Measurements from ENCODE around the gene NELFB. TPM values are rescaled to one million over a fixed set of nuclear protein-coding genes. Genes with fewer than 3 reads are reported as not detected.

Gene NELFB
- total and polyA plus RNA-seq, 2 of the 4 experiments (the other 2 are of a cell fraction) = 36.9 to 66.0 TPM

DNA sequence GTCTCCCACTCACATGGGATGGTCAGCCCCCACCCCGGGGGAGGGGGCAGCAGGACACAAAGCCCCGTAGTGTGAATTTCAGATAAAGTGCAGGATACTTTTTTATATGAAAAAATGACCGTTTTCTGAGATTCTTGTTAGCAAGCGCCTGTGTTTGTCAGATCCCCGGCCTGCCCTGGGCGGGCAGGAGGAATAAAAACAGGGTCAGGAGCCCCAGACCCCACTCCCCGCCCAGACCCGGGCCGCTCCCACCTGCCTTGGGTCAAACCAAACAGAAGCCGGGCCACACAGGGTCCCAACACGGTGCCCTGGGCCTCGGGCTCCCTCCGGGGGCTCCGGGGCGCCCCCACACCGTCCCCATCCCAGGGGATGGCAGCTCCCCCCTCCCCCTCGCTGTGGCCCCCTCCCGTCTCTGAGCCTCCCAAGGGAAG, 60.5 kb downstream of the NELFB start:
- DNase-seq (no peak), ATAC-seq (ENCODE audit: low read depth) (no peak)
- Histone ChIP-seq H2BK15ac (ENCODE audit: low read depth, low read length) (no peak overlapping the region), H3K79me1 (ENCODE audit: low read depth in 1 of 2, low read length in 2 of 2) (no peaks in the 10 kb centered on the region), H4K5ac (ENCODE audit: low read depth, low read length) (no peak overlapping the region), H4K91ac (ENCODE audit: insufficient read depth, low read depth, low read length) (no peak overlapping the region), H2BK120ac (ENCODE audit: low read depth, low read length) (no peak overlapping the region), H4K20me1 (ENCODE audit: insufficient read depth, low read length) (no peaks in the 10 kb centered on the region), H3K4ac (ENCODE audit: low read depth, low read length) (no peak overlapping the region), H3K4me2 (ENCODE audit: low read depth, low read length) (no peak overlapping the region), H2BK5ac (ENCODE audit: low read depth, low read length, poor library complexity, severe bottlenecking) (no peak overlapping the region), H2AFZ (replicated peaks; ENCODE audit: low read length, poor library complexity) (no peak overlapping the region), H3K9me3 (ENCODE audit: control insufficient read depth, insufficient read depth, low read length) (no peaks in the 10 kb centered on the region), H3K4me3 (ENCODE audit: insufficient read depth, low read depth, low read length) (no peak overlapping the region), H2BK20ac (ENCODE audit: low read depth, low read length) (no peak overlapping the region), H3K23ac (ENCODE audit: low read depth, low read length) (no peak overlapping the region), H4K8ac (ENCODE audit: low read depth in 2 of 2, low read length in 2 of 2) (no peak overlapping the region), H3K18ac (ENCODE audit: low read depth, low read length) (no peak overlapping the region), H2AK5ac (ENCODE audit: low read depth, low read length) (no peak overlapping the region), H3K9ac (ENCODE audit: low read depth, low read length) (no peak overlapping the region), H3K56ac (ENCODE audit: extremely low read depth, insufficient read depth, low read length) (no peak overlapping the region), H3K27ac (ENCODE audit: insufficient read depth, low read length) (no peak overlapping the region), H2AK9ac (replicated peaks; ENCODE audit: low read depth, low read length, poor library complexity) (no peak overlapping the region), H3K14ac (replicated peaks; ENCODE audit: low read depth, low read length) (no peak overlapping the region), H3K36me3 (ENCODE audit: control insufficient read depth, insufficient read depth, low read length) (no peaks in the 10 kb centered on the region), H3K4me1 (ENCODE audit: control insufficient read depth, insufficient read depth, low read length) (0 out of 2 replicates have a peak, but pooled peaks cover 2% of the 10 kb centered on the region), H3K9me1 (ENCODE audit: insufficient read depth, low read length) (no peaks in the 10 kb centered on the region), H3K27me3 (ENCODE audit: control insufficient read depth, insufficient read depth, low read length) (no peaks in the 10 kb centered on the region)
- intact Hi-C loops (cut with micrococcal nuclease) = no loop called here
- 63% methylated on average over 4 of the region's 18 CpGs; no CpG with 5 or more reads in 1 of the 2 experiments for WGBS, 2 experiments (ENCODE audit: extremely low coverage in 2 of 2, insufficient read length in 1 of 2)
- no TSS peak for BruUV-seq (replicated peaks)
- CTCF ChIA-PET = no interaction called here
- TF ChIP-seq, protein P1, sequence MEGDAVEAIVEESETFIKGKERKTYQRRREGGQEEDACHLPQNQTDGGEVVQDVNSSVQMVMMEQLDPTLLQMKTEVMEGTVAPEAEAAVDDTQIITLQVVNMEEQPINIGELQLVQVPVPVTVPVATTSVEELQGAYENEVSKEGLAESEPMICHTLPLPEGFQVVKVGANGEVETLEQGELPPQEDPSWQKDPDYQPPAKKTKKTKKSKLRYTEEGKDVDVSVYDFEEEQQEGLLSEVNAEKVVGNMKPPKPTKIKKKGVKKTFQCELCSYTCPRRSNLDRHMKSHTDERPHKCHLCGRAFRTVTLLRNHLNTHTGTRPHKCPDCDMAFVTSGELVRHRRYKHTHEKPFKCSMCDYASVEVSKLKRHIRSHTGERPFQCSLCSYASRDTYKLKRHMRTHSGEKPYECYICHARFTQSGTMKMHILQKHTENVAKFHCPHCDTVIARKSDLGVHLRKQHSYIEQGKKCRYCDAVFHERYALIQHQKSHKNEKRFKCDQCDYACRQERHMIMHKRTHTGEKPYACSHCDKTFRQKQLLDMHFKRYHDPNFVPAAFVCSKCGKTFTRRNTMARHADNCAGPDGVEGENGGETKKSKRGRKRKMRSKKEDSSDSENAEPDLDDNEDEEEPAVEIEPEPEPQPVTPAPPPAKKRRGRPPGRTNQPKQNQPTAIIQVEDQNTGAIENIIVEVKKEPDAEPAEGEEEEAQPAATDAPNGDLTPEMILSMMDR (conservative IDR thresholded peaks at IDR 0.05; ENCODE audit: low read depth, low read length) = no peak
- no peak for TF ChIP-seq MXI1 (IDR thresholded peaks at IDR 0.05; ENCODE audit: borderline replicate concordance, low read depth, low read length)
- TF ChIP-seq, protein P2, sequence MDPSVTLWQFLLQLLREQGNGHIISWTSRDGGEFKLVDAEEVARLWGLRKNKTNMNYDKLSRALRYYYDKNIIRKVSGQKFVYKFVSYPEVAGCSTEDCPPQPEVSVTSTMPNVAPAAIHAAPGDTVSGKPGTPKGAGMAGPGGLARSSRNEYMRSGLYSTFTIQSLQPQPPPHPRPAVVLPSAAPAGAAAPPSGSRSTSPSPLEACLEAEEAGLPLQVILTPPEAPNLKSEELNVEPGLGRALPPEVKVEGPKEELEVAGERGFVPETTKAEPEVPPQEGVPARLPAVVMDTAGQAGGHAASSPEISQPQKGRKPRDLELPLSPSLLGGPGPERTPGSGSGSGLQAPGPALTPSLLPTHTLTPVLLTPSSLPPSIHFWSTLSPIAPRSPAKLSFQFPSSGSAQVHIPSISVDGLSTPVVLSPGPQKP (IDR thresholded peaks at IDR 0.05; ENCODE audit: borderline replicate concordance, low read depth, low read length) = no peak
- POLR2A ChIA-PET (ENCODE audit: unreplicated experiment) = no interaction called here
- in situ Hi-C loops (cut with MboI; ENCODE audit: low sequenced_read_pairs) = no loop called here
- dilution Hi-C loops (cut with HindIII; ENCODE audit: low sequenced_read_pairs, unreplicated experiment) = no loop called here

All from IMR-90 (cell line).